Smooth muscle cell (in vitro differentiated cells): Measurements from ENCODE around the gene ANKRD30BL. TPM values are rescaled to one million over a fixed set of nuclear protein-coding genes. Genes with fewer than 3 reads are reported as not detected.
"Not testable (repeated sequence)": the region's sequence is repeated elsewhere in the genome, so short reads cannot be mapped to it uniquely, and the experiment has no call there.

Experiments used
- DNase-seq: peaks from one replicate; lab custom pipeline; 2025; ENCODE audit not compliant: unreplicated experiment; lab: John Stamatoyannopoulos, UW
- H2AFZ ChIP-seq: fragments of 200-600 bp; sonication (generic); 2 replicates; pipeline ENCODE4 v1.6.0; 2016; ENCODE audit warnings: antibody characterized with exemption, low read depth, mild to moderate bottlenecking
- H3F3A ChIP-seq: fragments of 200-600 bp; sonication (generic); 2 replicates; pipeline ENCODE4 v1.6.0; 2017; ENCODE audit warnings: antibody characterized with exemption, low read depth
- H3K27ac ChIP-seq: fragments of 200-600 bp; sonication (generic); 2 replicates; pipeline ENCODE4 v1.5.1; 2016; ENCODE audit warnings: low read depth, mild to moderate bottlenecking
- H3K27me3 ChIP-seq: fragments of 200-600 bp; sonication (generic); 2 replicates; pipeline ENCODE4 v1.6.1; 2016; ENCODE audit warnings: low read depth, mild to moderate bottlenecking
- H3K36me3 ChIP-seq: fragments of 200-600 bp; sonication (generic); 2 replicates; pipeline ENCODE4 v1.5.1; 2016; ENCODE audit warnings: low read depth
- H3K4me1 ChIP-seq: fragments of 200-600 bp; sonication (generic); 2 replicates; pipeline ENCODE4 v1.5.1; 2016; ENCODE audit warnings: low read depth
- H3K4me2 ChIP-seq: fragments of 200-600 bp; sonication (generic); 2 replicates; pipeline ENCODE4 v1.6.0; 2016; ENCODE audit warnings: mild to moderate bottlenecking
- H3K4me3 ChIP-seq: fragments of 200-600 bp; sonication (generic); 2 replicates; pipeline ENCODE4 v1.5.1; 2016; ENCODE audit warnings: mild to moderate bottlenecking
- H3K79me2 ChIP-seq: fragments of 200-600 bp; sonication (generic); 2 replicates; pipeline ENCODE4 v1.6.0; 2016; ENCODE audit warnings: low read depth, mild to moderate bottlenecking
- H3K9ac ChIP-seq: fragments of 200-600 bp; sonication (generic); 2 replicates; pipeline ENCODE4 v1.6.0; 2016; ENCODE audit warnings: low read depth
- H3K9me3 ChIP-seq: fragments of 200-600 bp; sonication (generic); replicated peaks from 2 replicates; pipeline ENCODE4 v1.5.1; 2016; ENCODE audit warnings: low read depth
- H4K20me1 ChIP-seq: fragments of 200-600 bp; sonication (generic); 2 replicates; pipeline ENCODE4 v1.6.0; 2016; ENCODE audit warnings: low read depth
- CTCF ChIP-seq: fragments of 200-600 bp; sonication (generic); IDR thresholded peaks from 2 replicates; pipeline ENCODE4 v1.5.1; 2017; ENCODE audit warnings: borderline replicate concordance, mild to moderate bottlenecking, antibody characterized with exemption; ENCODE audit not compliant: insufficient read depth, poor library complexity, severe bottlenecking
- WGBS: methylation state at CpG from one replicate; pipeline ENCODE4 v1.1.7; 2016; ENCODE audit warnings: low lambda C conversion rate; 5-methylcytosine and 5-hydroxymethylcytosine counted together
- polyA plus RNA-seq: library from polyadenylated mRNA; unstranded; fragments of >200 nt; fragmentation: Nextera tagmentation; extraction: Ambion mirVana; gene quantifications from 2 replicates; pipeline ENCODE4 v1.2.1, GENCODE V29; 2016
- small RNA-seq: library from RNA; depleted of rRNA; stranded (forward); fragments of <200 nt; gene quantifications from one replicate; pipeline ENCODE3, GENCODE V24; 2014
- total RNA-seq: library from RNA; depleted of rRNA; stranded (reverse); fragments of >200 nt; gene quantifications from 2 replicates; pipeline ENCODE4 v1.2.3, GENCODE V29; 2014

The ANKRD30BL gene
- total and polyA plus RNA-seq, 2 experiments from 2014 or later: not detected

DNA sequence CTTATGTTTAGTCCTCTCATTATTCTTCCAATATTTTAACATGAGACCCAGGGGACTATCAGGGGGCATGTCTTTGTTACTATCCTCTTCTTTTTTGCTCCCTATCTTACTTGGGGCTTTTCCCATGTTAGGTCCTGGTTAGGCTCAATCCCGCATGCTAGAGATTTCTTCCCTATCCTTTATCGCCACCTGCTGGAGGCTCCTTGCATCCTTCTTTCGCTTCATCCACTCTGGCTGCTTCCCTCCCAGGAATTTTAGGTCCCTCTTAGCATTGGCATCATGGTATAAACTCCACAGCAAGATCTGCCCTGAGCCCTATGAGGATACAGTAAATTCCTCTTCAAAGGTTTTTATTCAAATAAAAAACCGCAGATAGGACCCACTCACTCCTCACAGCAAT, 15.0 kb downstream of the ANKRD30BL start:
- H3K4me1 ChIP-seq, H3K9me3 ChIP-seq, H3F3A ChIP-seq, H3K27me3 ChIP-seq, H2AFZ ChIP-seq, H3K9ac ChIP-seq, H3K36me3 ChIP-seq, H3K79me2 ChIP-seq, H3K27ac ChIP-seq, H3K4me2 ChIP-seq, H3K4me3 ChIP-seq, H4K20me1 ChIP-seq: not testable (repeated sequence)
- WGBS: 3% methylated on average over 4 of the region's 4 CpGs
- peak; percentile 1 for DNase-seq
- TF ChIP-seq CTCF: peak; percentile 63

Small RNA genes within 50 kb of the gene (small RNA-seq; reads per million reads assigned to genes)
- not detected for gene RNU6-1132P
